Measurements from ENCODE around the gene PGAM2. TPM values are rescaled to one million over a fixed set of nuclear protein-coding genes. Genes with fewer than 3 reads are reported as not detected.

The PGAM2 gene
- total and polyA plus RNA-seq, 2 of the 13 experiments (the other 11 are each of a cell fraction or from before 2014, with no cell fraction given), result 0.22 TPM; not detected in 1

DNA sequence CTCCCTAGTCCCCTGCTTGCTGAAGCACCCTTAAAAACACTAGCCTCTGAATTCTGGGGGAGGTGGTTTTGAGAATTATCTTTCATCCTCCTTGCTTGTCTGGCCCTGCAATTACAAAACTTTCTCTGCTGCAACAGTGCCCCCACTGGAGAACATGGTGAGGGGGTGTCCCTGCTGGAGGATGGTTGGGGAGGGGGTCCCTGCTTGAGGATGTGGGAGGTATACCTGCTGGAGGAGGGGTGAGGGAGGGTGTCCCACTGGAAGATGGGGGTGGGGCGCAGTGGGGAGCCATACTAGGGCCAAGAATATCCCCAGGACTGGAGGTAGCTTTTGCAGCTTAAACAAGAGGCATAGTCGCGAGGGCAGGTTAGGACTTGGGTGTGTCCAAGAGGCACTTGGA is 20.2 kb upstream of the PGAM2 start:
- POLR2A ChIA-PET, result no interaction called here

More for the DNA sequence above, 20.2 kb upstream of the PGAM2 start:
- intact Hi-C loops (cut with micrococcal nuclease; ENCODE audit: unreplicated experiment) (no loop called here), in situ Hi-C loops (cut with HindIII; ENCODE audit: extremely low pct_ligation_motif_present, low pct_unique_long_range_greater_than_20kb) (no loop called here)
- H4K20me1 ChIP-seq (ENCODE audit: insufficient read depth, low read length), result no peaks in the 10 kb centered on the region
- no peak overlapping the region for H3K4me2 ChIP-seq (ENCODE audit: low read depth, low read length)
- H3K79me2 ChIP-seq (ENCODE audit: insufficient read depth, low read length), result no peaks in the 10 kb centered on the region
- no peak overlapping the region for H3K4me3 ChIP-seq (replicated peaks in 1 of 3; ENCODE audit: insufficient read depth in 1 of 3, low read depth in 2 of 3, low read length in 3 of 3)
- peaks cover 0 to 14% of the 10 kb centered on the region in 2 experiments; a peak in 2 of 5 replicates for H3K27me3 ChIP-seq (ENCODE audit: control insufficient read depth in 1 of 2, insufficient read depth in 2 of 2, low read length in 2 of 2)
- H3K9me3 ChIP-seq (ENCODE audit: low read length), result no peaks in the 10 kb centered on the region
- no peak overlapping the region for H2AFZ ChIP-seq (ENCODE audit: low read length)
- TF ChIP-seq ZNF7 (CRISPR knock-in tag; IDR thresholded peaks at IDR 0.05) (no peak), ZNF513 (CRISPR knock-in tag; conservative IDR thresholded peaks at IDR 0.05) (no peak), HNRNPLL (IDR thresholded peaks at IDR 0.05; ENCODE audit: low read depth, low read length, poor library complexity, severe bottlenecking) (no peak)
- TF ChIP-seq, protein P1, sequence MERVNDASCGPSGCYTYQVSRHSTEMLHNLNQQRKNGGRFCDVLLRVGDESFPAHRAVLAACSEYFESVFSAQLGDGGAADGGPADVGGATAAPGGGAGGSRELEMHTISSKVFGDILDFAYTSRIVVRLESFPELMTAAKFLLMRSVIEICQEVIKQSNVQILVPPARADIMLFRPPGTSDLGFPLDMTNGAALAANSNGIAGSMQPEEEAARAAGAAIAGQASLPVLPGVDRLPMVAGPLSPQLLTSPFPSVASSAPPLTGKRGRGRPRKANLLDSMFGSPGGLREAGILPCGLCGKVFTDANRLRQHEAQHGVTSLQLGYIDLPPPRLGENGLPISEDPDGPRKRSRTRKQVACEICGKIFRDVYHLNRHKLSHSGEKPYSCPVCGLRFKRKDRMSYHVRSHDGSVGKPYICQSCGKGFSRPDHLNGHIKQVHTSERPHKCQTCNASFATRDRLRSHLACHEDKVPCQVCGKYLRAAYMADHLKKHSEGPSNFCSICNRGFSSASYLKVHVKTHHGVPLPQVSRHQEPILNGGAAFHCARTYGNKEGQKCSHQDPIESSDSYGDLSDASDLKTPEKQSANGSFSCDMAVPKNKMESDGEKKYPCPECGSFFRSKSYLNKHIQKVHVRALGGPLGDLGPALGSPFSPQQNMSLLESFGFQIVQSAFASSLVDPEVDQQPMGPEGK (CRISPR knock-in tag; IDR thresholded peaks at IDR 0.05), result peak; percentile 47; the same call in 1 of the 2 replicates
- TF ChIP-seq, protein P2, sequence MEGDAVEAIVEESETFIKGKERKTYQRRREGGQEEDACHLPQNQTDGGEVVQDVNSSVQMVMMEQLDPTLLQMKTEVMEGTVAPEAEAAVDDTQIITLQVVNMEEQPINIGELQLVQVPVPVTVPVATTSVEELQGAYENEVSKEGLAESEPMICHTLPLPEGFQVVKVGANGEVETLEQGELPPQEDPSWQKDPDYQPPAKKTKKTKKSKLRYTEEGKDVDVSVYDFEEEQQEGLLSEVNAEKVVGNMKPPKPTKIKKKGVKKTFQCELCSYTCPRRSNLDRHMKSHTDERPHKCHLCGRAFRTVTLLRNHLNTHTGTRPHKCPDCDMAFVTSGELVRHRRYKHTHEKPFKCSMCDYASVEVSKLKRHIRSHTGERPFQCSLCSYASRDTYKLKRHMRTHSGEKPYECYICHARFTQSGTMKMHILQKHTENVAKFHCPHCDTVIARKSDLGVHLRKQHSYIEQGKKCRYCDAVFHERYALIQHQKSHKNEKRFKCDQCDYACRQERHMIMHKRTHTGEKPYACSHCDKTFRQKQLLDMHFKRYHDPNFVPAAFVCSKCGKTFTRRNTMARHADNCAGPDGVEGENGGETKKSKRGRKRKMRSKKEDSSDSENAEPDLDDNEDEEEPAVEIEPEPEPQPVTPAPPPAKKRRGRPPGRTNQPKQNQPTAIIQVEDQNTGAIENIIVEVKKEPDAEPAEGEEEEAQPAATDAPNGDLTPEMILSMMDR (CRISPR knock-in tag; IDR thresholded peaks at IDR 0.05), result peak; percentile 28; the same call in 1 of the 2 replicates
- FAIRE-seq, result no peak
- H3K4me1 ChIP-seq (ENCODE audit: insufficient read depth, low read length), result peaks cover 35% of the 10 kb centered on the region
- H3K36me3 ChIP-seq (replicated peaks in 1 of 2; ENCODE audit: control insufficient read depth in 1 of 2, insufficient read depth in 2 of 2, low read length in 2 of 2), result 0 out of 5 replicates have a peak, but pooled peaks cover 0 to 1% of the 10 kb centered on the region in 2 experiments
- H3K27ac ChIP-seq (ENCODE audit: extremely low read length, insufficient read depth, low read length), result no peak overlapping the region
- WGBS (ENCODE audit: low lambda C conversion rate), result 59% methylated on average over 3 of the region's 3 CpGs
- no peak for DNase-seq (ENCODE audit: low spot score)
- no TSS peak for BruUV-seq (replicated peaks)
- H3K9ac ChIP-seq (ENCODE audit: insufficient read depth, low read depth, low read length), result no peak overlapping the region
- CTCF ChIA-PET (ENCODE audit: low intra/inter-chr PET ratio, low total read pairs), result no interaction called here
- ATAC-seq, result no peak

All from HepG2 (cell line).